Measurements from ENCODE around the gene IQGAP2. TPM values are rescaled to one million over a fixed set of nuclear protein-coding genes. Genes with fewer than 3 reads are reported as not detected.

Gene IQGAP2
- total and polyA plus RNA-seq, 2 donors (not counting 1 experiment from before 2014, with no cell fraction given) = 8.1 to 15.0 TPM

DNA sequence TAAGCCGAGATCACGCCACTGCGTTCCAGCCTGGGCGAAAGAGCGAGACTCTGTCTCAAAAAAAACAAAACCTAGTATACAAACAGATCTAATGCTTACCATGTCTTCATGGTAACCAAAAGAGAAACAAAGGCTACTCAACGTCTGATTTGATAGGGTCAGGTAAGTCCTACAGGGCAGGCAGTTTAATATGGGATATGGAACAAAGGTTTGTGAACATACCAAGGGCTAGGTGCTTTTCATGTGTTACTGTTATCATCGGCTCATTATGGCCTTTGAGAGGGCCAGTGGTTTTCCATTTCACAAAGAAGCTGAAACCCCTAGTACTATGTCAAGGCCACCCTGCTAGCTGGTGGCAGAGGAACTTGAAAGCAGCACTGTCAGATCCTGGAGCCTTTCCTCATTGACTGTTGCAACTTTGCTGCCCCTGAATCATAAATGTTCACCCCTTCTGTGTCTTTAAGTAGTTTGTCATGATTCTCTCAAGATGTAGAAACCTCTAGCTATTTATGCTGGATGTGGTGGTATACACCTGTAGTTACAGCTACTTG lies 5.1 kb downstream of the IQGAP2 start:
- H3K27ac ChIP-seq (ENCODE audit: low read length in 2 of 2) = no peak overlapping the region
- H2AFZ ChIP-seq (ENCODE audit: insufficient read depth, low read depth, low read length, poor library complexity, severe bottlenecking) = no peak overlapping the region
- H3K27me3 Mint-ChIP-seq = no peaks in the 10 kb centered on the region
- TF ChIP-seq EZH2 (IDR thresholded peaks at IDR 0.05; ENCODE audit: borderline replicate concordance, insufficient read depth, low read depth, low read length, poor library complexity, severe bottlenecking) = no peak
- TF ChIP-seq, protein P1, sequence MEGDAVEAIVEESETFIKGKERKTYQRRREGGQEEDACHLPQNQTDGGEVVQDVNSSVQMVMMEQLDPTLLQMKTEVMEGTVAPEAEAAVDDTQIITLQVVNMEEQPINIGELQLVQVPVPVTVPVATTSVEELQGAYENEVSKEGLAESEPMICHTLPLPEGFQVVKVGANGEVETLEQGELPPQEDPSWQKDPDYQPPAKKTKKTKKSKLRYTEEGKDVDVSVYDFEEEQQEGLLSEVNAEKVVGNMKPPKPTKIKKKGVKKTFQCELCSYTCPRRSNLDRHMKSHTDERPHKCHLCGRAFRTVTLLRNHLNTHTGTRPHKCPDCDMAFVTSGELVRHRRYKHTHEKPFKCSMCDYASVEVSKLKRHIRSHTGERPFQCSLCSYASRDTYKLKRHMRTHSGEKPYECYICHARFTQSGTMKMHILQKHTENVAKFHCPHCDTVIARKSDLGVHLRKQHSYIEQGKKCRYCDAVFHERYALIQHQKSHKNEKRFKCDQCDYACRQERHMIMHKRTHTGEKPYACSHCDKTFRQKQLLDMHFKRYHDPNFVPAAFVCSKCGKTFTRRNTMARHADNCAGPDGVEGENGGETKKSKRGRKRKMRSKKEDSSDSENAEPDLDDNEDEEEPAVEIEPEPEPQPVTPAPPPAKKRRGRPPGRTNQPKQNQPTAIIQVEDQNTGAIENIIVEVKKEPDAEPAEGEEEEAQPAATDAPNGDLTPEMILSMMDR (IDR thresholded peaks at IDR 0.05) = no peak
- WGBS (ENCODE audit: insufficient coverage) = 98% methylated on average over 4 of the region's 7 CpGs
- H3K27me3 ChIP-seq (replicated peaks in 1 of 4; ENCODE audit: control extremely low read depth in 1 of 4, control insufficient read depth in 3 of 4, insufficient read depth in 4 of 4, low read length in 3 of 4) = no peaks in the 10 kb centered on the region
- ATAC-seq (ENCODE audit: low read depth) (no peak), DNase-seq (no peak)
- peaks cover 0 to 2% of the 10 kb centered on the region in 2 experiments for H3K36me3 ChIP-seq (replicated peaks in 1 of 2; ENCODE audit: control extremely low read depth in 1 of 2, control insufficient read depth in 1 of 2, extremely low read depth in 1 of 2, insufficient read depth in 2 of 2, low read length in 1 of 2)
- intact Hi-C loops (cut with micrococcal nuclease) = loop anchor here (10.0 kb wide), 1 partner anchor 893 kb away; the partner anchor contains the start of genes CERT1 and POLK
- no peaks in the 10 kb centered on the region for H4K20me1 ChIP-seq (ENCODE audit: control insufficient read depth, insufficient read depth, low read length, poor library complexity, severe bottlenecking)
- POLR2A ChIA-PET = no interaction called here
- peaks cover 12 to 30% of the 10 kb centered on the region in 2 donors for H3K4me1 ChIP-seq (ENCODE audit: control insufficient read depth in 2 of 2, insufficient read depth in 2 of 2, low read length in 2 of 2)
- no peak overlapping the region for H3K9ac ChIP-seq (ENCODE audit: low read length)
- no peak overlapping the region for H3K4me2 ChIP-seq (replicated peaks; ENCODE audit: low read depth, low read length, poor library complexity, severe bottlenecking)
- H3K9me3 ChIP-seq (ENCODE audit: control extremely low read depth in 1 of 3, control insufficient read depth in 2 of 3, insufficient read depth in 1 of 3, low read length in 2 of 3) = peaks cover 0 to 2% (median 0%) of the 10 kb centered on the region in 3 donors
- no peaks in the 10 kb centered on the region for H3K9me3 Mint-ChIP-seq (ENCODE audit: insufficient read depth)
- H3K4me1 Mint-ChIP-seq = peaks cover 37% of the 10 kb centered on the region
- CTCF ChIA-PET = interaction anchor here (0.7 kb wide), 1 partner anchor 175 kb away, joined by 3 read pairs; no protein-coding TSS in a partner anchor
- no peak overlapping the region for H3K27ac Mint-ChIP-seq
- peaks cover 34% of the 10 kb centered on the region for H3K79me2 ChIP-seq (ENCODE audit: control insufficient read depth, insufficient read depth, low read length)
- no peak overlapping the region for H3K4me3 Mint-ChIP-seq
- no peak overlapping the region for H3K4me3 ChIP-seq (ENCODE audit: control extremely low read depth in 1 of 5, extremely low read depth in 1 of 5, insufficient read depth in 1 of 5, low read depth in 2 of 5, low read length in 4 of 5)

- Mint-ChIP-seq H3K4me1 (peaks cover 22% of the 10 kb centered on the region), H3K27me3 (no peaks in the 10 kb centered on the region), H3K27ac (no peak overlapping the region), H3K9me3 (ENCODE audit: insufficient read depth) (no peaks in the 10 kb centered on the region), H3K4me3 (no peak overlapping the region)
- POLR2A ChIA-PET = no interaction called here
- intact Hi-C loops (cut with micrococcal nuclease) = no loop called here
- Histone ChIP-seq H3K27ac (ENCODE audit: low read length in 2 of 2) (no peak overlapping the region), H3K4me1 (ENCODE audit: control insufficient read depth in 2 of 2, insufficient read depth in 2 of 2, low read length in 2 of 2) (peaks cover 8 to 11% of the 10 kb centered on the region in 2 donors), H3K27me3 (replicated peaks in 1 of 4; ENCODE audit: control extremely low read depth in 1 of 4, control insufficient read depth in 3 of 4, insufficient read depth in 4 of 4, low read length in 3 of 4) (no peaks in the 10 kb centered on the region), H3K36me3 (replicated peaks in 1 of 2; ENCODE audit: control extremely low read depth in 1 of 2, control insufficient read depth in 1 of 2, extremely low read depth in 1 of 2, insufficient read depth in 2 of 2, low read length in 1 of 2) (peaks cover 0 to 2% of the 10 kb centered on the region in 2 experiments), H3K9ac (ENCODE audit: low read length) (no peak overlapping the region), H4K20me1 (ENCODE audit: control insufficient read depth, insufficient read depth, low read length, poor library complexity, severe bottlenecking) (no peaks in the 10 kb centered on the region), H3K9me3 (ENCODE audit: control extremely low read depth in 1 of 3, control insufficient read depth in 2 of 3, insufficient read depth in 1 of 3, low read length in 2 of 3) (peaks cover 0 to 2% (median 0%) of the 10 kb centered on the region in 3 donors), H3K79me2 (ENCODE audit: control insufficient read depth, insufficient read depth, low read length) (peaks cover 40% of the 10 kb centered on the region), H3K4me2 (replicated peaks; ENCODE audit: low read depth, low read length, poor library complexity, severe bottlenecking) (no peak overlapping the region), H2AFZ (ENCODE audit: insufficient read depth, low read depth, low read length, poor library complexity, severe bottlenecking) (no peak overlapping the region), H3K4me3 (ENCODE audit: control extremely low read depth in 1 of 5, extremely low read depth in 1 of 5, insufficient read depth in 1 of 5, low read depth in 2 of 5, low read length in 4 of 5) (no peak overlapping the region)
- CTCF ChIA-PET = no interaction called here
- DNase-seq (no peak), ATAC-seq (ENCODE audit: low read depth) (no peak)
- TF ChIP-seq, protein P1 (IDR thresholded peaks at IDR 0.05) = no peak
- TF ChIP-seq EZH2 (IDR thresholded peaks at IDR 0.05; ENCODE audit: borderline replicate concordance, insufficient read depth, low read depth, low read length, poor library complexity, severe bottlenecking) = no peak
These were observed 9.4 kb downstream of the IQGAP2 start for GRCh38 chr5:76412511-76412910.
